HG02840 (cell line): Measurements from ENCODE around the gene SMYD5.
"Not testable (repeated sequence)": the region's sequence is repeated elsewhere in the genome, so short reads cannot be mapped to it uniquely, and the experiment has no call there.

Source experiments
- ATAC-seq: cut with Tn5 transposase; IDR thresholded peaks from one replicate; pipeline ENCODE4 v1.9.1; 2021; ENCODE audit warnings: mild to moderate bottlenecking, moderate library complexity, moderate number of reproducible peaks; ENCODE audit not compliant: unreplicated experiment, low FRiP score

Gene SMYD5

GRCh38 chr2:73214120-73215035 lies at the start of gene SMYD5:
Gene SMYD5, plus strand, starts transcription at chr2:73214245. Its CDS starts 22 bp downstream, at chr2:73214267.
- peak; percentile 92 for ATAC-seq

DNA sequence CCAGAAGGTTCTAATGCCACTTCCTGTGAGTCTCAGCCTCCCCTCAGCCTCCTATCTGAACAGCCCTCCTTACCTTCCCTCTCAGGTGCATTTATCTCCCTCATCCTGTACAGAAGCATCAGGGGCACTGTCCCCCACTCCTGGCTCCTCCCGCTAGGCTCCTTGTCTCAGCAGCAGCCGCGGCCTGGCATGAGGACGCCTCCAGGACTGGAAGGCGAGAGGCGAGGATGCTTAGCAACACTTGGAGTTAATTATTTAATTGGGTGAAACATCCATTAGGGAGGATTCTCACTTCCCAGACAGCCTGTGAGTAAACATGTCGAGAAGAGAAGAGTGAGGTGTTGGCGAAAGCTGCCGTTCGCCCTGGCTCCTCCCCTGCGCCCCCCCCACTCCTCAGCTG lies 48.1 kb upstream of the SMYD5 start:
- ATAC-seq, result not testable (repeated sequence)

DNA sequence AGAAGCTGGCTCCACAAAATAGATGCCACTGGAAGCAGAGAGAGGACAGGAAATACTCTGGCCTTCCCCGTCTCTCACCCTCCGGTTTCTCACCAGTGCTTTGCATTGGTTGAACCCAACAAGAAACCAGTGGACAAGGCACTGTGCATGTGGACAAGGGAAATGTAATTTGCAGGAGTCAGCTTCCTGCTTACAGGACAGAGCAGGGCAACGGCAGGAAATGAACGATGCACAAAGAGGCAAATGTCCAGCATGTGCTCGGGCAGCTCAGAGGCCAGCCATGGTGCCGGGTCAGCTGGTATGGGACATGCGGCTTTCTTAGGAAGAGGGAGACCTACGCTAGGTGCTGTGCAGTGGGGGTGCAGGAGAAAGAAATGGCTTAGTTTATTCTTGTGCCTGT lies 47.2 kb upstream of the SMYD5 start:
- not testable (repeated sequence) for ATAC-seq

- ATAC-seq, result not testable (repeated sequence)
These were observed 45.7 kb upstream of the SMYD5 start for GRCh38 chr2:73168348-73168747.

DNA sequence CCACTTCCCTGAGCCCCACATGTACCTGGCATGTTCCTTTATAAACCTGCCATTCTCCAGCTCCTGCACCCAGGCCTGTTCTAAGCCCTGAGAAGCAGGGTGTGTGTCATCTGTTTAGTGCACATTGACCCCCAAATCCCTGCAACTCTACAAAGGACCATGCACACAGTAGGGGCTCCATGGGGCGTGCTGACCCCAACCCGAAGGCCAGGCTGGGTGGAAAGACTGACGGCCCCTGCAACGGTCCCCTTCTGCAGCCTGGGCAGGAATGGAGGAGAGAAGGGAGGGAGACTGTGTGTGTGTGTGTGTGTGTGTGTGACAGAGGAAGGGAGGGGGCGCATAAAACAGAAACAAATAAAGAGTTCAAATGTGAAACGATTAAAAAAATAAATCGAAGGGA lies 43.7 kb upstream of the SMYD5 start:
- ATAC-seq, result not testable (repeated sequence)

DNA sequence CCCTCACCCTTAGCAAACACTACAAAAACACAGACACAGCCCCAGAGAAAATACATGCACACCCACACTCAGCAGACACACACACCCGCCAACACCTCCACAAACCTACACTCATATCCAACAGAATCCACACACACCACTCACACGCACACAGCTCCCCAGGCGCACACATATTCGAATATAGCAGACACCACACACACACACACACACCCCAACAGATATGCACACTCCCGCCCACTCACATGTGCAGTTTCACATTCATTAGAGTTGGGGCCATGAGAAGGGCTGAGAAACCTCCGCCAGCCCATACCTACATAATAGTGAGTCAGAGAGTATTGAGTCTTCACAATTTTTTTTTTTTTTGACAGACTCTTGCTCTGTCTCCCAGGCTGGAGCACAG lies 41.1 kb upstream of the SMYD5 start:
- ATAC-seq, result no peak

DNA sequence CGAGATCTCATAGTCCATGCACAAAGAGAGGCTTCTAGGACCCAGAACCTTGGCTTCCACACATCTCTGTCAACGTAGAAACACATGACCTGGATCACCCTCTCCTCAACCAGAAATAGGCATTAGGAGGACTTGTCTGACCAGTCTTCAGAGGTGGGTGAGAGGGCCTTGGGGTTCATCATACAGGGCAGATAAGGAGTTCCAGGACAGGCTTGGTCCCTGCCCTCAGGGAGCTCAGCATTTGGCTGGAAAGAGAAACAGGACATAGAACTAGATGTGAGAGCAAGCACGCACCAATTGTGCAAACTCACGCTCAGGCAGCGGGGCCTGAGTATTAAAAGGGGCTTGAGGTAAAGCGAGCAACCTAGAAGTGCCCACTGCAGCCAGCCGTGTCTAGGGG lies 40.3 kb upstream of the SMYD5 start:
- ATAC-seq, result no peak

DNA sequence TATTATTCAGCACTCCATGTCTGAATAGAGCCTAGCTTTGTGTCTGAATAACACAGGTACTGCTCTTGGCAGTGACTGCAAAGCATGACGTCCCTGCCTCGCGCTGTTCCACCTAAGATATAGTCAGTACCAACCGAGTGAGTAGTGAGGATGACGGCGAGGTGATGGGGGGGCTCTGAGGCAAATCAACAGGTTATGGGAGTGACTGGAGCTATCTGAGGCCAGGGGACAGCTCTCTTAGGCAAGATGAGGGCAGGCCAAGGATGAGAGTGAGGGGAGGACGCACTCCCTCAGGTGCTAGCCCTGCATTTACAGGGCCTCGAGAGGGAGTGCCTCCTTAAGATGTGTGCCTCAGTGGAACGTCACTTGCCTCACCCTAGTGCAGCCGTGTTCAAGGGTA lies 39.8 kb upstream of the SMYD5 start:
- no peak for ATAC-seq

- no peak for ATAC-seq
These were observed 38.9 kb upstream of the SMYD5 start for GRCh38 chr2:73174941-73175662.

GRCh38 chr2:73175663-73176204 lies 38.3 kb upstream of the SMYD5 start:
- ATAC-seq, result no peak

DNA sequence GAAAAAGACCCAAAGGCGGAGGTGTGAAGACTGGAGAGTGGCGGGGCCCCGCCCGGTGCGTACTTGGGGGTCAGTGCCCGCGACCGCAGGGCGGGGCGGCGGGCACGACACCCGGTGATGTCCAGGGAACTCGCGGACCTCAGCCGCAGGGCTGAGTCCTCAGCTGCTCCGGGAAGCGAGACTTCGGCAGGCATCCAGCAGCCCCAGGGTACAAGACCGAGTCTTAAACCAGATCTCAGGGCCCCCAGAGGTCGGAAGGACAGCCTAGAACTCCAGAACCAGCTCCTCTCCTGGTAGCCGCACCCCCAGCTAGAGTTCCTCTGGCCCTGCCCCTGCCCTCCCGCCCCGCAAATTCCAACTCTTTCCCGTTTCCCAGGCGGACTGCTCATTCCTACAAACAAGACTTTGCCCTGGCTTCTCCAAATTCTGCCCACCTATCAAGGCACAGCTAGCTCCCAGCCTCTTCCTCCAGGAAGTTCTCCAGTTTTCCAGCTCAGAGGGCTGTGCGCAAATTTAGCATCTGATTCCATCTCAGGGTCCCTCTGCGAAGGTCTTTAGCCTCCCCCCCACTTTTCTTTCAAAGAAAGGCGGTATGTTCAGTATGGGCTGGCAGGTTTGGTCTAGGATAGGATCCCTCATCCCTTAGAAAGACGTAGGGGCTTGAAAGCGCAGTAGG lies 37.7 kb upstream of the SMYD5 start:
- no peak for ATAC-seq

- ATAC-seq, result peak; percentile 77
These were observed 37.0 kb upstream of the SMYD5 start for GRCh38 chr2:73176881-73177644.

DNA sequence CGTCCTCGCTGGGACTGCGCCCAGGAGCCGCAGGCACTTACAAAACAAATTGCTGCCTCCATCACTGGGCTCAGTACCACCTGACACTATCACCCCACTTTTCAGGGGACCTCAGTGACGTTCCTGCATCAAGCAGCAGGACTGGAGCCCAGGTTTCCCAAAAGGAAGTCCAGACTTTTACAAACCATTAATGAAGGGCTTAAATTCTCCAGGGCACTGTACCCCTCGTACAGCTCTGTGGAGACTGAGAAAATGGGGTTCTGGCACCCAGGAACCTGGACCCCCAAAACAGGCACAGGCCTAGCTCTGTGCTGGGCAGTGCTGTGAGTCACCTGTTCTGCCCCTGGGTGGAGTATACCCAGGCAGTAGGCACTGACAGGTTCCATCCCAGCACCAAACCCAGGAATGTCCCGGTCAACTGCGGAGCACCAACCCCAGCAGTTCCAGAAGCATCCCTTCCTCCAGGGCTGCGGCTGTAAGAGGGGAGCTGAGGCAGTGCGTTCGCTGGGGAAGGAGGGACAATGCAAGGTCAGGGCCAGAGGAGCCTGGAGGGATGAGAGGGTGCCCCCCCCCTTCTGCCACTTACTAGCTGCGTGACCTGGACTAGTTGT lies 36.3 kb upstream of the SMYD5 start:
- no peak for ATAC-seq

DNA sequence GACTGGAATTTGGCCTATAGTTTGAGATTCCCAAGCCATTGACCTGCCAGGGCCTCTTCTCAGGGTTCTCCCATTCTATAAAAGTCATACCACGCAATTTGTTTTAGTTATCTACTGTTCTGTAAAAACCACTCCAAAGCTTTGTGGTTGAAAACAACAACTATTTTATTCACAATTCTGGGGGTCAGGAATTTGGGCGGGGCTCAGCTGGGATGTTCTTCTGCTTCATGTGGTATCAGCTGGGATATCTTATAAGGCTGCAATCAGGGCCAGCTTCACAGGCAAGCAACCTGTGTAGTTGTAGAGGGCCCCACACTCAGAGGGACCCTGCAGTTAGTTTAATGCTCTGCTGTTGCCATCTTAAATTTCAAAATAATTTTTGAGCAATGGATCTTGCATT lies 28.1 kb upstream of the SMYD5 start:
- no peak for ATAC-seq

- ATAC-seq, result no peak
These were observed 26.5 kb upstream of the SMYD5 start for GRCh38 chr2:73187549-73187948.

DNA sequence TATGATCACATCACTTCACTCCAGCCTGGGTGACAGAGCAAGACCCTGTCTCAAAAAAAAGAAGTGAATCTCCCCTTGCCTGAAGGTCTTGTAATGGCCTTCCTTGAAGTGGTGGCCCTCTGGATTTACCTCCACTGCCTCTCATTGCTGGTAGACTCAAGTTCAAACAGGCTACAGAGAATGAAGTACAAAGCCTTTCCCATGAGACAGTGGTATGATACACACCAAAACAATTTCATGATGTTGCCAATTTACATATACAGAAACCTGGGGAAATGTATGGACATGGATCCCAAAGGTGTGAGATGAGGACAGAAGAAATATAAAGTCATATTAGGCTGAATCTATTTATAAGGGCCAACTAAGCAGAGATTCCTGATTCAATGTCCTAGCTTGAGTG lies 16.5 kb upstream of the SMYD5 start:
- ATAC-seq, result no peak

GRCh38 chr2:73200281-73200680 lies 13.8 kb upstream of the SMYD5 start:
- ATAC-seq, result not testable (repeated sequence)

DNA sequence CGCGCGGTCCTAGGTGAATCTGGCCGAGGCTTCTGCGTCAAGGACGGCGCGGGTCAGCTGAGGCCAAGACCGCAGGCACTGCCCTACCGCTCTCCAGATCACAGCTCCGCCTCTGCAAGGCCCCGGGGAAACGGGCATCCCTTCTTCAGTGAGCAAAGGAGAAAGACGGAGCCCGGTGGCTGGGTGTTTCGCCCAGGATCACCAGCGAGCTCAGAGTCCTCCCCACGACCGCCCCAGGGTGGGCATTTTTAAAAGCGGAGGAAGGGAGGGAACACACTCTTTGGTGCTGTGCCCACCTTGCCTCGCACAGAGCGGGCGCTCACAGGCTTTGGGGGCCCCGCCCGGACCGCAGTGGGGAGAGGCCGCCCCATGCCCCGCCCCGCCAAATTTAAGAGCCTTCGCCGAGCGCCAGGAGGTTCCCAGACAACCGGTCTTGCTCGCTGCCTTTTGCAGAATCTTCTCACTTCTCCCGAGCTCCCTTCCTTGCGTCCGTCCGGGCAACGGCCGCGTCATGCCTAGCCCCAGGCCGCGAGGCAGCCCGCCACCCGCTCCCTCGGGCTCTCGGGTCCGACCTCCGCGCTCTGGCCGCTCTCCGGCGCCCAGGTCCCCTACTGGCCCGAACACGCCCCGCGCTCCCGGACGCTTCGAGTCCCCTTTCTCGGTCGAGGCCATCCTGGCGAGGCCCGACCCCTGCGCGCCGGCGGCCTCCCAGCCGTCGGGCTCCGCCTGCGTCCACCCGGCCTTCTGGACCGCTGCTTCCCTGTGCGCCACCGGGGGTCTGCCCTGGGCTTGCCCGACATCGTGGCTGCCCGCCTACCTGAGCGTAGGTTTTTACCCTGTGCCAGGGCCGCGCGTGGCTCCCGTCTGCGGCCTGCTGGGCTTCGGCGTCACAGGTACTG lies 11.6 kb upstream of the SMYD5 start, which contains the start of gene NOTO:
Gene NOTO (plus strand): TSS at position 419 of the 899 bp plus-strand sequence. CDS start 93 bp downstream, at position 512.
- ATAC-seq, result no peak
